Coronary artery (tissue), 2 donors: ENCODE measurements around the gene RBMS1.

Experiments used
- DNase-seq: peaks from one replicate; pipeline ENCODE4 v3.0.0-alpha.2; 2017; ENCODE audit warnings: low spot score
- H3K27ac ChIP-seq, 2 donors: fragments of 200-600 bp; sonication (generic); one replicate each; pipeline ENCODE4 v1.5.1; 2016 to 2019
- H3K4me3 ChIP-seq: fragments of 200-600 bp; sonication (generic); 2 replicates; pipeline ENCODE4 v1.5.1; 2016; ENCODE audit warnings: mild to moderate bottlenecking, moderate library complexity
- CTCF ChIP-seq: fragments of 200-600 bp; sonication (generic); IDR thresholded peaks from one replicate; pipeline ENCODE4 v1.5.1; 2019; ENCODE audit warnings: antibody characterized with exemption

Gene RBMS1

GRCh38 chr2:160363055-160363454 is 130.6 kb downstream of the RBMS1 start:
- no peak for DNase-seq
- no peak for TF ChIP-seq CTCF
- no peak overlapping the region for H3K27ac ChIP-seq
- H3K4me3 ChIP-seq = no peak overlapping the region

GRCh38 chr2:160362541-160362940 is 131.1 kb downstream of the RBMS1 start:
- DNase-seq = no peak
- TF ChIP-seq CTCF = no peak
- Histone ChIP-seq H3K27ac (no peak overlapping the region), H3K4me3 (no peak overlapping the region)

GRCh38 chr2:160362018-160362417 is 131.6 kb downstream of the RBMS1 start:
- no peak for TF ChIP-seq CTCF
- Histone ChIP-seq H3K4me3 (no peak overlapping the region), H3K27ac (no peak overlapping the region)
- DNase-seq = no peak

- Histone ChIP-seq H3K4me3 (no peak overlapping the region), H3K27ac (no peak overlapping the region)
- no peak for DNase-seq
- TF ChIP-seq CTCF = no peak
Measured at GRCh38 chr2:160360089-160360757, 133.4 kb downstream of the RBMS1 start.

- Histone ChIP-seq H3K4me3 (no peak overlapping the region), H3K27ac (no peak overlapping the region)
- TF ChIP-seq CTCF = no peak
- no peak for DNase-seq
Measured at GRCh38 chr2:160358046-160358445, 135.6 kb downstream of the RBMS1 start.

- H3K4me3 ChIP-seq = no peak overlapping the region
- no peak for TF ChIP-seq CTCF
- no peak overlapping the region for H3K27ac ChIP-seq
- DNase-seq = no peak
Measured at GRCh38 chr2:160356485-160356884, 137.1 kb downstream of the RBMS1 start.

GRCh38 chr2:160355080-160355479 is 138.5 kb downstream of the RBMS1 start:
- TF ChIP-seq CTCF = no peak
- Histone ChIP-seq H3K27ac (no peak overlapping the region), H3K4me3 (no peak overlapping the region)
- DNase-seq = no peak
